HG02840 (cell line): ENCODE results near the gene NPTXR.
A peak's percentile ranks its signal among the peaks of the same experiment; 100 is the strongest.

ENCODE experiments used
- ATAC-seq: cut with Tn5 transposase; IDR thresholded peaks from one replicate; pipeline ENCODE4 v1.9.1; 2021; ENCODE audit warnings: mild to moderate bottlenecking, moderate library complexity, moderate number of reproducible peaks; ENCODE audit not compliant: unreplicated experiment, low FRiP score

Gene NPTXR

GRCh38 chr22:38843657-38844314 lies at the start of gene NPTXR:
Gene NPTXR, minus strand, starts transcription at chr22:38844028.
- no peak for ATAC-seq

GRCh38 chr22:38891256-38891655 lies 47.4 kb upstream of the NPTXR start:
- ATAC-seq: no peak

- ATAC-seq: no peak
These were observed 46.5 kb upstream of the NPTXR start for GRCh38 chr22:38890377-38890776.

- no peak for ATAC-seq
These were observed 42.5 kb upstream of the NPTXR start for GRCh38 chr22:38886333-38886732.

- ATAC-seq: no peak
These were observed 39.3 kb upstream of the NPTXR start for GRCh38 chr22:38882972-38883622.

GRCh38 chr22:38881997-38882879 lies 38.4 kb upstream of the NPTXR start:
- ATAC-seq: no peak

GRCh38 chr22:38881464-38881871 lies 37.6 kb upstream of the NPTXR start:
- no peak for ATAC-seq

GRCh38 chr22:38879961-38880360 lies 36.1 kb upstream of the NPTXR start:
- no peak for ATAC-seq

- ATAC-seq: no peak
These were observed 35.4 kb upstream of the NPTXR start for GRCh38 chr22:38879108-38879729.

- no peak for ATAC-seq
These were observed 34.2 kb upstream of the NPTXR start for GRCh38 chr22:38878001-38878400.

- ATAC-seq: no peak
These were observed 30.8 kb upstream of the NPTXR start for GRCh38 chr22:38874529-38875222.

GRCh38 chr22:38873469-38874411 lies 29.9 kb upstream of the NPTXR start:
- ATAC-seq: no peak

GRCh38 chr22:38872831-38873248 lies 29.0 kb upstream of the NPTXR start:
- ATAC-seq: no peak

GRCh38 chr22:38872172-38872830 lies 28.5 kb upstream of the NPTXR start, which contains the start of gene CBX6:
Gene CBX6, minus strand, starts transcription at chr22:38872216. Its CDS starts 26 bp downstream, at chr22:38872190.
- peak; percentile 64 for ATAC-seq

- ATAC-seq: peak; percentile 14
These were observed 27.7 kb upstream of the NPTXR start for GRCh38 chr22:38871360-38872171.

- ATAC-seq: no peak
These were observed 27.0 kb upstream of the NPTXR start for GRCh38 chr22:38870791-38871359.

- ATAC-seq: no peak
These were observed 26.5 kb upstream of the NPTXR start for GRCh38 chr22:38870312-38870741.
